Measurements from ENCODE around the gene MRS2. TPM values are rescaled to one million over a fixed set of nuclear protein-coding genes. Genes with fewer than 3 reads are reported as not detected.

MRS2 gene
- total RNA-seq, result 14.4 and 18.7 TPM in 2 replicates

GRCh38 chr6:24402697-24403500 lies at the start of gene MRS2:
TSS of gene MRS2 (plus strand) at chr6:24402936. CDS start at chr6:24403047, 111 bp downstream.

GRCh38 chr6:24357336-24358218 lies 45.2 kb upstream of the MRS2 start, which contains the start of gene DCDC2:
TSS of gene DCDC2 (minus strand) at chr6:24358059. CDS start at chr6:24357750, 309 bp downstream.

Other genes starting within 250 kb of the MRS2 start
- gene DCDC2, start 44.9 kb upstream of the MRS2 start, total RNA-seq, result not detected in 2 replicates
- 0.22 and 0.43 TPM in 2 replicates for gene GPLD1, start 86.6 kb downstream of the MRS2 start, total RNA-seq
- 0.87 and 2.2 TPM in 2 replicates for gene ALDH5A1, start 92.0 kb downstream of the MRS2 start, total RNA-seq
- gene KIAA0319, start 243.3 kb downstream of the MRS2 start, total RNA-seq, result under 0.01 TPM in 1 of 2 replicates, not detected in the other